T1000 (cell line): ENCODE data around the gene CHST10.

Experiments
- DNase-seq: peaks from one replicate; lab custom pipeline; 2025; ENCODE audit warnings: mixed read lengths; lab: John Stamatoyannopoulos, UW

The CHST10 gene

GRCh38 chr2:100413571-100413970, 3.9 kb downstream of the CHST10 start:
- no peak for DNase-seq

GRCh38 chr2:100412881-100413321, 4.6 kb downstream of the CHST10 start:
- DNase-seq, result no peak

GRCh38 chr2:100412466-100412865, 5.0 kb downstream of the CHST10 start:
- DNase-seq, result no peak

- no peak for DNase-seq
Observed at GRCh38 chr2:100411841-100412292, 5.6 kb downstream of the CHST10 start.

GRCh38 chr2:100409975-100410647, 7.4 kb downstream of the CHST10 start:
- DNase-seq, result no peak

- DNase-seq, result no peak
Observed at GRCh38 chr2:100409461-100409860, 8.0 kb downstream of the CHST10 start.

DNA sequence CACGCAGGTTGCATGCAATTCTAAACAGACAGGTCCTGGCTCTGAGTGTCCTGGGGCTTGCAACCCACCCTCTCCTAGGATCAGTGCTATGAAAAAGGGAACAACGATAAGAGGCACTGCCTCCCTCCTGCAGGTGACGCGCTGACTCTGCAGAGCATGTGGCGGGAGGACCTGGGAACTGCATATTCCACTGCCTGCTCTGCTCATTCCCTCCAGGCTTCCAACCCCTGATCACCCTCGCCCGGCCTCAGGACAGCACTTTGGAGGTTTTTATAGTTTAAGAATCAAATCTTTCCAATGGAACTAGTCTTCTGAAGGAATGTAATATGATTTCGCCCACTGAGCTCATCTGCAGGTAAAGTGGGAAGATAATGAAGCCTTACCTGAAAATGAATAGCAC, 8.5 kb downstream of the CHST10 start:
- no peak for DNase-seq

DNA sequence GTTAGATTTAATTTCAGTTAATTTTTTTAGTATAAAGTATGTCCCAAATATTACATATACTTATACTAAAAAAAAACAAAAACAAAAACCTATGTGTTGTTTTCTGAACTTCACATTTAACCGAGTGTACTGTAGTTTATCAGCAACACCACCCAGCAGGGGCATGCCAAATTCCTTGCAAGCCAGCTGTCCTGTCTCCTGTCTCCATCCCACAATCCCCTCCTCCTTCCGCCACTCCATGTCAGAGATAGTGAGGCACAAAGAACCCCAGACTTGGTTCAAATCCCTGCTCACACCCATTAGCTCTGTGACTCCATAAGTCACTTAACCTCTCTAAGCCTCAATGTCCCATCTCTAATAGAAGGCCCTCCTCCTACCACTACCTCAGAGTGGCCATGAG, 9.4 kb downstream of the CHST10 start:
- DNase-seq, result no peak

- no peak for DNase-seq
Observed at GRCh38 chr2:100407563-100407962, 9.9 kb downstream of the CHST10 start.

DNA sequence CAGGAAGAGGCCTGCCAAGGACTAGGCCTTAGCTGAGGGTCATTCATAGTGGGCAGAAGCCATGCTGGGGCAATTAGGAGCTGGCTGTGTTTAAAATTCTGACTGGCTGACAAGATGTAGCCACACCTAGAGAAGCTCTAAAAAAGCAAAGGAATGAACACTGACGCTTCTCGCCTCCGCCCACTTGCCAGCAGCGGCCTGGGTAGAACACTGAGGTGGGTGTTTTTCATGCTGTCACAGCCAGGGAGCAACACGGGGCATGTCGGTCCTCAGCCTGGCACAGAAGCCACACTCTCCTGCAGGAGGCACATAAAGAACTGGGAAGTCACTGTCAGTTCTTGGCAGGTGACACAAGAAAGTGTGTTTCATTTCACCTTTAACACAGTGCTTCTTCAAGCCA, 10.4 kb downstream of the CHST10 start:
- no peak for DNase-seq

DNA sequence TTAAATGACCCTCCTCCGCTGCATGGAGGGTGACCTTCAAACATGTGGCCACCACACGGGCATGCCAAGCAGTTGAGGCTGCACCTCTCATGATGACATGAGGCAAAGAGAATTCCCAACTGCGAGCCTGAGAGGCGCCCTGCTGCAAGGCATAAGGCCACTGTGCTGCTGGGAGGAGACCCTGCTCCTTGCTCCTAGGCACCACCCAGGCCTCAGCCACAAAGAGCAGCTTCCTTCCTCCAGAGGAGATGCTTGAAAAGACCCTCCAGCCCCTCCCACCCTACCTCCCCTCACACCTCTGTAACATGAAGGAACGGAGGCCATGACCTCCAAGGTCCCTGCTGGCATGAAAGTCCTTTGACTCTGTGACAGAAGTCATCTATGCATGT, 11.4 kb downstream of the CHST10 start:
- no peak for DNase-seq

GRCh38 chr2:100405403-100406119, 11.9 kb downstream of the CHST10 start:
- no peak for DNase-seq

DNA sequence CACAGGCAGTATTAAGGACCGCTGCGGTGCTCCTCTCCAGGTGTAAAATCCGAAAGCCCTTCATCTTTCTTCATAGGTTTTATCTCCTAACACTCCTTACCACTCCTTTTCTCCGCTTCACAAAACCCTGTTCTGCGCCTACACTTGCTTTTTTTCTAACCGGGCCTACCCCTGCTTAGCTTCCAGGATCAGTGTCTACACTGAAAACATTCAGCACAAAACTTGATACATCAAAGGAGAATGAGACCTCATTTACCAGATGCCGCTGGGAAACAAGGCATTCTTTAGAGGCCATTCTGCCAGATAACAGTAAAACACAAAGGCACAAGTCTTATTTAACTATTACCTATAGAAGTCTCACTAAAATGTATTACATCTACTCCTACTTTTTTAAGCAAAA, 13.1 kb downstream of the CHST10 start:
- no peak for DNase-seq

GRCh38 chr2:100403722-100404121, 13.7 kb downstream of the CHST10 start:
- no peak for DNase-seq

- DNase-seq, result no peak
Observed at GRCh38 chr2:100401268-100401667, 16.2 kb downstream of the CHST10 start.

- no peak for DNase-seq
Observed at GRCh38 chr2:100399714-100400113, 17.8 kb downstream of the CHST10 start.

DNA sequence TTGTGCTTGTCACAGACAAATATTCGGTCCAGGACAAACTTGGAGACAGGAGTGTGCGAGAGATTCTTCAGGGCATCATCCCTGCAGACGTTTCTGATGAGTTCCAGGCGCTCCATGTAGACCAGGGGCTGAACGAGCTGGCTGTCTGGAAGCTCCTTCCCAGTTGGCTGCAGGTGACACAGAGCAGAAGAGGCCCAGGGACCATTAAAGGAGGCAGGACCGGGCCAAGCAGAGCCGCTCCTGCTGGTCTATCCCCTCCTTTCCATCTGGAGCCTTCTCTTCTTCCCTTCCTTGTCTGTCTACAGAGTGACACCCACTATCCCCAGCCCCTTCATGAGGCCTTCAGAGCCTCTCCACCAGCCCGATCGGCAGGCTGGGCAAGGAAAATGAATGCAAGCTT, 19.5 kb downstream of the CHST10 start:
- no peak for DNase-seq

DNA sequence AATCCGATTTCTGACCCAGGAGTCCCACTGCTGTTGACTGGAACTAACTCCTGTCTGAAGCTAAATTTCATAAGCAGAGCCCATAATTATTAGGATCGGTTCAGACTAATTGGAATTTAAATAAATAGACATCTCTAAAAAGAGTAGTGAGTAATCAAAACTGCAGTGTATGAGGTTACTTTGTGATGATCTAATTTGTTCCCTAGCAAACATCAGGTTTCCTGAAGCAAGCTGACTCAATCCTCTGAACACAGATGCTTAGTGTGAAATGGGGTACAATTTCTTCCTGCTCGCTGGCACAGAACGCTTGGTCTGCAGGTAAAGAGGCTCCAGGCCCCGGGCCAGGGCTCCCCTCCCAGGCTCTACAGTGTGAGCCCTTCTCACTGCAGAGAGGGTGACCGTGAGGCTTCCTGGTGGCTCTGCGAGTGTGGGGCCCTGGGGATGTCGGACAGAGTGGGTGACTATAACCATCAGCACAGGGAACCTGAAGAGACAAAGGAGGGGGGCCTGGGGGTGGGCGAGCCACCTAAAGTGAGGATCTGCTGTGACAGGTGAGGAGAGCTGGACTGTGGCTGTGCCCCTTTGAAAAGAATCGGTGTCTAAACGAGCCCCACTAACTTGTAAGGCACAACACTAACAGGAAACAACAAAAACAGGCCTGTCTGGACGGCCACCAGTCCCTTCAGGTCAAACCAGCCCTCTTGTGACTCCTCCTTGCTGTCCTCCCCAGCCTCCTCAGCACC, 20.2 kb downstream of the CHST10 start:
- DNase-seq, result no peak

- no peak for DNase-seq
Observed at GRCh38 chr2:100396483-100396882, 21.0 kb downstream of the CHST10 start.

- DNase-seq, result no peak
Observed at GRCh38 chr2:100395532-100396350, 21.7 kb downstream of the CHST10 start.

GRCh38 chr2:100394111-100394641, 23.3 kb downstream of the CHST10 start:
- DNase-seq, result no peak

DNA sequence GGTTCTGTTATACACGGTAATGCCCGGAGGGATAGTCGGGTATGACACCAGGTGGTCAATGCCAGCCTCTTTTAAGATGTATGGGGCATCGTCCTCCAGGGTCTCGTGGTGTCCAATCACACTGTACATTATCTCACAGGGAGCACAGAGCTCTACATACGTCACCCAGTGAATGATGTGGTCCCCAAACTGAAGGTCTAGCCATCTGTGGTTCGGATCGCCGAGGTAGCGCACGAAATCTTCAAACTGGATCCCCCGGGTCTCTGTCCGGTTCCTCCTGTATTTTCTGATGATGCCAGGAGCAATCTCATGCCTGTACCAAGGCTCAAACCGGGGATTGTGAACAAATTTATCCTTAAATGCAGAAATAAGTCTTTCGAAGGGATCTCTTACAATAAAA, 24.1 kb downstream of the CHST10 start:
- no peak for DNase-seq
